Right renal pelvis (tissue), 4 donors: ENCODE data around the gene SHISA4. TPM values are rescaled to one million over a fixed set of nuclear protein-coding genes. Genes with fewer than 3 reads are reported as not detected.

Source experiments
- DNase-seq, 4 donors: peaks; one replicate each; pipeline ENCODE4 v3.0.0-alpha.2; 2013; ENCODE audit warnings: low read depth in 4 of 4, low spot score in 3 of 4, missing footprints in 1 of 4
- polyA plus RNA-seq, 4 donors: library from polyadenylated mRNA; unstranded; fragments of 120-200 nt; gene quantifications; one replicate each; pipeline ENCODE4 v1.2.1, GENCODE V29; 2013; ENCODE audit not compliant: insufficient read length in 4 of 4

The SHISA4 gene
- polyA plus RNA-seq, 4 donors, result 15.6 to 17.0 (median 16.4) TPM

DNA sequence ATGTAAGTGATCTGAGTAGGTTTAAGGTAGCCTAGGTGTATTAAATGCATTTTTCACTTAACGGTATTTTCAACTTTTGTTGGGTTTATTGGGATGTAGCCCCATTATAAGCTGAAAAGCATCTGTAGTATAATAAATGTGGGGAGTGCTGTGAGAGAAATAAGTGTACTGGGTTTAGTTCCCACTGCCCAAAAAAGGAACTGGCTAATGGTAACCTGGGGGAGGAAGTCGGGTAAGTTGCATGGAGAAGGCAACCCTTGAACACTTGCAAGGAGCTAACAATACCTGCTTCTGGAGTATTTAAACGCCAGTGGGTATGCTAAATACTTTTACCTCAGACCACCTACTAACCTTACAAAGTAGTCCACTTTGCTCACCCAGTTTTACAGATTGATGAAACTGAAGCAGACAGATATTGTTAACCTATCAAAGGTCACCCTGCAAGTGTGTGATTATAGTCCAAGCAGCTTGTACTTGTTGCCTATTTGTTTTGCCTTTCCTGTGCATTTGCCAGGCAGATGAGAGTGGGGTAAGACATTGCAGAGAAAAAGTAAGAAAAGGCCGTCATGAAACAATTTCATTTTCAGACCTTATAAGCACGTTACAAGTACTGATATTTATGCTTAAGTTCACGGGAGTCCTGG lies 7.6 kb upstream of the SHISA4 start:
- DNase-seq, result no peak

DNA sequence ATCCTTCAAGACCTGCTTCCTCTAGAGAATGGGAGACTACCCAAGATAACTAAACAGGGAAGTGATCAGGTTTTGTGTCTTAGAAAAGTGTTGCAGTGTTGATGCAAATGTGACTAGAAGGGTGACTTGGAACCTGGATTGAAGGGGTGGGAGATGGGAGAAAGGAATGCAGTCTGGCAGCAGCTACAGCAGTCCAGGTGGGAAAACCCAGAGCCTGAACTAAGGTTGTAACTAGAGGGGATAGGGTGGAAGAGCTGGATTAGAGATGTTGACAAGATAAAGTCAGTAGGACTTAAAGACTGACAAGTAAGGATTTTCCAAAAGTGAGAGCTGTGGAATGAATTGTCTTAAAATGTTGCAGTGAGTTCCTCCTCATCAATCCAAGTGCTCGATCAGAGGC lies 7.1 kb upstream of the SHISA4 start:
- no peak for DNase-seq

DNA sequence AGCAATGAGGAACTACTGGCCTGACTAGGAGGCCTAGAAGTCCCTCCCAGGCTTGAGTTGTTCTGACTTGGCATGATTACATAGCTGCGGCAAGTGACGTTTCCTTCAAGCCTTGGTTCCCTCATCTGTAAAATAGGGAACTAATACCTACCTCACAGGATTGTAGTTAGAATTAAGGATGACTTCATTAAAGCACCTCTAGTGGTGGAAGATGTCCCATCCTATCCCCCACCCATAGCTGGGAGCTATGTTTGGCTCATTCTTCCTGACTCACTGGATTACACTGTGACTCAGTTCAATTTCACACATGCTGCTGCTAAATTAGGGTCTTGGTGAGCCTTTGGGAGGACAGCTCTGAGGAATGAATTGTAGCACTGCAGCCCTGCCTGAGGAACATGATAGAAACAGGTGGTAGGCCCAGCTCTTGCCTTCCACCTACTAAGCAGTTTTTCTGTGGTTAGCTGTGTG lies 6.0 kb upstream of the SHISA4 start:
- DNase-seq, result no peak

DNA sequence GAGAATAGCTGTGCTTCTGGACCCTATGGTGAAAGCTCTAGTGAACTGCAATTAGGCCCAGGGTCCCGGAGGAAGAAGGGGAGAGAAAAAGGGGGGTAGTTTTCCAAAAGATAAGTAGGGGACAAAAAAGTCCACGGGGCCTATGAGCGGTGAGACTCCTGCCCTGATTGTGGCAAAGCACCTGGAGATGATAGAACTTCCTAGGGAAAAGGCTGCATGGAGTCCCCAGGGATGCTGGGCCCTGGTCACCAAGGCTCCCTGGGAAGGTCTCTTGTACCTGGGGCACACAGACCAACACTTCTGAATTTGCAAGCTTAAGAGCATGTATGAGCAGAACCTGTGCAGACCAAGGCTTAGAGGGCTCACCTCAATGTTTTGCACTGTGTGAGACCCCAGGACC lies 5.4 kb upstream of the SHISA4 start:
- DNase-seq, result no peak

DNA sequence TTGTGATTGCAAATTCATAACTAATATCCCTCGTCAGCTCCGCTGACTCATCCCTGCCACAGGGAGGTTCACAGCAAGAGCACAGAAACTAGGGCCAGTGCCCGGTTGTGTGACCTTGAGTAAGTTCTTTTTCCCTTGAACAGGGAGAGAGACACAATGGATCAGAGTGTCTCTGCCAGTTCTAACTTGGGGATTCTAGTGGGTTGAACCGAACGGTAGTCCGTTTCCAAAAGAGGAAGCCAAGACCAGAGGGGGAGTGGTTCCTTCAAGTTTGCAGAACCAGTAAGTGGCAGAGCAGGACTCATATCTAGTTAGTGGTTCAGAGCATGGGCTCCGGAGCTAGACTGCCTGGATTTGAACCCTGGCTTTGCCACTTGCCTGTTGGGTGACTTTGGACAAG lies 4.9 kb upstream of the SHISA4 start:
- no peak for DNase-seq

DNA sequence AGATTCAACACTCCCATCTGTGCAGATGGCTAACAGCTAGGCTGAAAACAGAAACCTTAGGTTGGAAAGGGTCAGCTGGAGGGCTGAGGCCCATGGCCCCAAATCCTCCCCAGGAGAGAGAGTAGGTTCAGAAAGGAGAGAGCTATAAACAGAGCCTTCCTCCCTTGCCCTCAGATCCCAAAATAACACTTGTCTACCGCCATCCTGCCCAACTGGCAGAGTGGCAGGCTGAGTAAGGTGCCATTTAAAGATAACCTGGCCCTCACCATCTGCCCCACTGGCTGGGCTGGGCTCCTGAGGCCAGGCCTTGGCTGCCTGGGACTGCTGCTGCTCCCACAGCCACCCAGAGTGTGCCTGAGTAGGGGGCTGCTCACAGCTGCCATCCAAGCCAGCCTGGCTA lies 4.3 kb upstream of the SHISA4 start:
- no peak for DNase-seq

DNA sequence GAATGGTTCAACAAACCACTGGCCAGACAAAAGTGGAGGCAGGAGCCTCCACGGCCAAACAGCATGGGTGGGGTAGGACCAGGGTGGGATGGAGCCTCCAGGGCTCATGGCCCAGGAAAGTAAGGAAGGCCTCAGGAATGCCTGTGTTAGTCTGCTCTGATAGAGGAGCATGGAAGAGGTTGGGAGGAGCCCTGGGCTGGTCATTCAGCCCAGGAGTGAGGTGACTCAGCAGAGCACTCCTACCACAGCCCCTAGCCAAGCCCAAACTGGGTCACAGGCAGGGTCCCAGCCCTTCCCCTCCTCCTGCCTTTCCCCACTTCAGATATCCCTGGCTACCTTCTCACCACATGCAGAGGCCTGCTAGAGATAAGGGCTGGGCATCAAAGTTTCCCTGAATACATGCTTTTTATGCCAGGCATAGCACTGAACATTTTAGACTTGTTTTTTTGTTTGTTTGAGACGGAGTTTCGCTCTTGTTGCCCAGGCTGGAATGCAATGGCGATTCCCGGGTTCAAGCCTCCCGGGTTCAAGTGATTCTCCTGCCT lies 3.1 kb upstream of the SHISA4 start:
- DNase-seq, result no peak

DNA sequence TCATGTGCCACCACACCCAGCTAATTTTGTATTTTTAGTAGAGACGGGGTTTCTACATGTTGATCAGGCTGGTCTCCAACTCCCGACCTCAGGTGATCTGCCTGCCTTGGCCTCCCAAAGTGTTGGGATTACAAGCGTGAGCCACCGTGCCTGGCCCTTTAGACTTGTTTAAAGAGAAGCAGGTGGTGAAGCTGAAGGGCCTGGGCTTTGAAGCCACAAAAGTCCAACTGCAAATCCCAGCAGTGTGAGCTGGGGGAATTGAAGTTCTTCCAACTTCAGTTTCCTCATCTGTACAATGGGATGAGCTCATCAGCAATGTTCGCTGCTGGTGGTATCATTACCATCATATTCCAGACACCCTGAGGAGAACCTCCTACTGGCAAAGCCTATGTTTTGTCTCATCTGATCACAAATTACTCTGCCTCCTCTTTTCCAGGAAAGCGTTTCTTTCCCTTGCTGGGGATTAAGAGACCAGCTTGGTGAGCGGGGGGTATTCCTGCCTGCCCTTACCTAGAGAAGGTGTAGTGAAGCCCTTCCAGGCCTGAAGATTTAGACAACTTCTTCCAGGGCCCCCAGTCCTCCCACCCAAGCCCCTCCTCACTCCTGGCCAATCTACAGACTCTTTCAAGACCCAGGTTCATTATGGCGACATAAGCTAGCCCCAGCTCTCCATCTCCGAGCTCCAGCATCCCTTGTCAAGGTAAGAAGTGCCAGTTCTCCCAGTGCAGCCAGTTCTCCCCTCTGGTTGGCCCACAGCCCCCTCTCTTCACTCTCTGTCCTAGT lies 2.4 kb upstream of the SHISA4 start:
- DNase-seq, result no peak

DNA sequence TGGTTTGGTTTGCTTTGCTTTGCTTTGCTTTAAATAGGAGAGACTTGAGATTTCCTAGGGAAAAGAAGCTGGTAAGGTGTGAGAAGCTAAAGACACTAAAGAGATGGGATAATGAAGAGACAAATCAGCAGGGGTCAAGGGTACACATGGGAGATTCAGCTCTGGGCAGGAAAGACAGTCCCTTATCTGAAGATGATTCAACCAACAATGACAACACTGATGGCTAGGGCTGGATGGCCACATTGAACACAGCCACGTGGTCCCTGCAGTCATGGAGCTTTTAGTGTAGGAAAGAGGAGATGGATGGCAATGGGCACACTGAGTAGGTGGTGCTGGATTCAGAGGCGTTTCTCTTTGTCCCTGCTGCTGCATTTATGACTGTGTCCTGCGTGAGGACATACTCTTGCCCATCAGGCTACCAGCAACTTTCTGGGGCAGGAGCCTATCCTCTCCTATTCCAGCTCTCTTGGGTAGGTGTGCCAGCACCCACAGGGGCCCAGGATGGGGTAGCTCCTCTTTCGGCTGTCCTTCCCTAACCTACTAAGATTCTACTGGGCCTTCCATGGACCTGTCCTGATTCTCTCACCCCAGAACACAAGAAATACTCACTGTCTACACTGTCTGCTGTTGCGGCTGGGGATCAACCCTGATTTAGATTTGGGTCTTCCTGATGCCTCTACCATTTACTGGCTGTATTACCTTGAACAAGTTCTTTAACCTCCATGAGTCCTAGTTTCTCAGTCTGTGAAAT lies 1.4 kb upstream of the SHISA4 start:
- DNase-seq, result no peak

DNA sequence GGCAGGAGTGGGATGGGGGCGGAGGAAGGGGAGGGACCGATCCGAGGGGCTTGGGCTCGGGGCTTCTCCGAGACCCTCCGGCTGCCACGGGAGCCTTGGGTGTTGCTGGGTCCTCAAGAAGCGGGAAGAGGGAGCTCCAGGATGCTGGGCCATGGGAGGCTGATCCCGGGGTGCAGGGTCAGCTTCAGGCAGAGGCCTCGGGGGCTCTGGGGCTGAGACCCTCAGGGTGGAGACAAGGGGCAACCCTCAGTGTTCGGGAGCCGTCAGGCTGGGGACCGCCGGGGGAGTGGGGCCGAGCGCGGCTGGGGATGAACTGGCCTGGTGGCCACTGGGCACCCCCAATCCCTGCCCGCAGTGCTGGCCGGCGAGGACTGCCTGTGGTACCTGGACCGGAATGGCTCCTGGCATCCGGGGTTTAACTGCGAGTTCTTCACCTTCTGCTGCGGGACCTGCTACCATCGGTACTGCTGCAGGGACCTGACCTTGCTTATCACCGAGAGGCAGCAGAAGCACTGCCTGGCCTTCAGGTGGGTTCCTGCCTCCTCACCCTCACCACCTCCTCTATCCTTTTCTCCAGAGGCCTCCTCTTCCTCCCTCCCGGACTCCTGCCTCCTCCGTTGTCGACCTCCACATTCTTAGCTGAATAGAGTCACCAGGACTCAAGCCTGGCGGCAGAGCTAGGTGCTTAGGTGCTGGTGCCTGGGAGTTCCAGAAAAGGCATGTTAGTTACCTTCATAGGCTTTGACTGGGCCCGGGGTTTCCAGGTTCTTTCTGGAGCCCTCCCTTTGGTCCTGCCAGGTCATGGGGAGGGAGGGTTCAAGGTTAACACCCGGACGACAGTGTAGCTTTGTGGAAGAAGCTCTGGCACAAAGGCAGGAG lies 631 bp downstream of the SHISA4 start:
- no peak for DNase-seq

DNA sequence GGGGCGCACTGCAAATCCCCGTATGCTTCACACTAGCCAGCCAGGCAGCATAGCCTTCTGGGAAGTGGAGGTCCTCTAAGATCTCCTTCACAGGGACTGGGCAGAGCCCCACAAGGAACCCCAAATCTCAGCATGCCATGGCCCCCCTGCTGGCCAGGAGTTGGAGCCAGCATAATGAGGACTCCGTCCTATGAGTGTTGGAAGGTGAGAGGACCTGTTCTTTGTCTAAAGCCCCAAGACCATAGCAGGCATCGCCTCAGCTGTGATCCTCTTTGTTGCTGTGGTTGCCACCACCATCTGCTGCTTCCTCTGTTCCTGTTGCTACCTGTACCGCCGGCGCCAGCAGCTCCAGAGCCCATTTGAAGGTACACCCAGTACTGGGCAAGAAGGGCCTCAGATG lies 1.5 kb downstream of the SHISA4 start:
- no peak for DNase-seq

DNA sequence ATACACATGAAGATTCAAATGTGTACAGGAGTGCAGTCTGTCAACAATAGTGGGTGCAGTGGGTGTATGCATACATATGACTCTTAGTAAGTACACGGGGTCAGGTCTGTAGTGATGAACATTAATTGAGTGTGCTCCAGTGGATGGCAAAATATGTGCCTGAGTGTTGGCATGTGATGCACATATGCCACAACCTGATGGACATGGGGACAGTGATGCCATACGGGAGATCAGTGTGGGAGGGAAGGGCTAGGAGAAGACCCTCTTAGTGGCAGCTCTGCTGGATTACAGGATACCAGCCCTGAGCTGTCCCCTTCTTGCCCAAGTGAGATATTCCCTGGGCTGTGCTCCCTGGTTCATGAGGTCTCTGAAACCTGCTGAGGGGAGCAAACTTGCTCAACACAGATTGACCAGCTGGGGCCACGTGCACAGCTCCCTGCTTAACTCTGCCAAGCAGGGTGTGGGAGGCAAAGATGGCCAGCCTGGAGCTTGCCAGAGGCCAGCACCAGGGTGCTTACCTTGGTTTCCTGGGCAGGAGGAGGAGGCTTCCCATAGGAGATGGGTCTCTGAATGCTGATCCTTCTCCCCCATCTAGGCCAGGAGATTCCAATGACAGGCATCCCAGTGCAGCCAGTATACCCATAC lies 2.2 kb downstream of the SHISA4 start:
- DNase-seq, result no peak

DNA sequence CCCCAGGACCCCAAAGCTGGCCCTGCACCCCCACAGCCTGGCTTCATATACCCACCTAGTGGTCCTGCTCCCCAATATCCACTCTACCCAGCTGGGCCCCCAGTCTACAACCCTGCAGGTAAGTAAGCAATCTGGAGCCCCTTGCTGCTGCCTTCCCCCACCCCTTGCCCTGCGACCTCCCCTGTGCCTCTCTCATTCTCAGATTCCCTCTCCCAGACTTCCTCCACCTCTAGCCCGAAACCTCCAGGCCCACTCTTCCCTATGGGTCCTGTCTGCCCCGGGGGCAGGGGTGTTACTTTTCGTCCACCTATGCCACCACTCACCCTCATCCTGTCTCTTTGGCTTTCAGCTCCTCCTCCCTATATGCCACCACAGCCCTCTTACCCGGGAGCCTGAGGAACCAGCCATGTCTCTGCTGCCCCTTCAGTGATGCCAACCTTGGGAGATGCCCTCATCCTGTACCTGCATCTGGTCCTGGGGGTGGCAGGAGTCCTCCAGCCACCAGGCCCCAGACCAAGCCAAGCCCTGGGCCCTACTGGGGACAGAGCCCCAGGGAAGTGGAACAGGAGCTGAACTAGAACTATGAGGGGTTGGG lies 2.9 kb downstream of the SHISA4 start:
- DNase-seq, result no peak

DNA sequence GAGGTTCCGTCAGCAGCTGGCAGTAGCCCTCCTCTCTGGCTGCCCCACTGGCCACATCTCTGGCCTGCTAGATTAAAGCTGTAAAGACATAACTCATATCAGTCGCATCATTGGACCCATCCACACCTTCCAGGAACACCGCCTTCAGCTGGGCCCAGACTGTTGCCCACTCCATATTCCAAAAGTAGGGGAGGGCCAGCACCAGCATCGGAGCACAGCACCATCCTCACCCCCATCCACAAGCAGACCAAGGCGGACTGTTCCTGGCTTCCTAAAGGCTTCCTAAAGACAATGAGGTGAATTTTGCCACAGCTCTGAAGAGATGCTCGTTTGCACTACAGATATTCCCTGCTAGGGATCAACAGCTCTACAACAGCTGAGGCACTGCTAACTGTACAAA lies 3.5 kb downstream of the SHISA4 start:
- DNase-seq, result no peak

DNA sequence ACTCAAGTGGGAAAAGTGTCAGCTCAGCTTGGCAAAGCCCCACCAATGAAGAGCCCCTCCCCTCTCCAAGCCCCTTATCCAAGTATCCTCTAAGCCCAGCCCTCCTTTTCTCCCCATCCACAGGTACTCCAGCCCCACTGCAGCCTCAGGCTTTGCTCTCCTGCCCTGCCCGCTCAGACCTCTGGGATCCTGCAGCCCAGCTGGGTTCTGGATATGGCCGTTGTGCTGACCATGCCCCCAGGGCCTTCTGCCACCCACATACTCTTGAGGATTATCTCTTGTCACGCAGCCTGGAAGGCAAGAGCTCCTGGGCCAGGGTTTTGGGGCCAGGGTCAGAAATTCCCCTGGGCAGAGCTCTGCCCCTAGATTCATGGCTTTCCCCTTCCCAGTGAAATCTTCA lies 4.7 kb downstream of the SHISA4 start:
- DNase-seq, result no peak

DNA sequence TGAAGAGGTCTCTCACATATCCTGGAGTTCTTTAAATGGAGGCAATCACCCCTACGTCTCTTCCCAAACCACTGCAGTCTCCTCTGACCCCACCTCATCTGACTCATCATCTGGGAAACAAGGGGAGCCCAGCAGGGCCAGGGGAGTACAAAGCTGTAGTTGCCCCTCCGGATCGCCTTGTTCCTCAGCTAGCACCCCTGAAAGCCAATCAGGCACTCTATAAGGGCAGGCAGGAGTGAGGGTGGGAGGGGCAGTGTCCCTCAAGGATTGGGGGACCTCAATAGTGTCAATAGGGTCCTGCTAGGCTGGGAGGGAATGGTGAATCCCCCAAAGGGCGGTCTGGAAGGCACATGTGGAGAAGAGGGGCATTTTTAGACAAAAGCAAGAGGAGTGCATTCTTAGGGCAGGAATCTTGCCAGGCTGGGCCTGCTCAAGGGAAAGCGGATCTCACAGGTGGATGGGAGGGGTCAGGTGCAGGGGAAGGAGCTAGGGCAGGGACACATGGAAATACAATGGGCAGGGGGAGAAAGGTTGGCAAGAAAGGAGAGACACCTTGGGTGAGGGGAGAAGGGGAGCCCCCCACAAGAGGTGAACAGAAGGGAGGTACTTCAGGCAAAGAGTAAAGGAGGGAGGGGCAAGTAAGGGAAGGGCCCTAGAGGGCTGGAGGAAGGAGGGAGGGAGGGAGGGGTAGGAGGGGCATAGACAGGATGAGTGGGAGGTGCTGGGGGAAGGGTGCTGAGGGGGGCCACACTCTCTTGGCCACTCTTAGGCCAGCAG lies 5.8 kb downstream of the SHISA4 start:
- DNase-seq, result no peak

DNA sequence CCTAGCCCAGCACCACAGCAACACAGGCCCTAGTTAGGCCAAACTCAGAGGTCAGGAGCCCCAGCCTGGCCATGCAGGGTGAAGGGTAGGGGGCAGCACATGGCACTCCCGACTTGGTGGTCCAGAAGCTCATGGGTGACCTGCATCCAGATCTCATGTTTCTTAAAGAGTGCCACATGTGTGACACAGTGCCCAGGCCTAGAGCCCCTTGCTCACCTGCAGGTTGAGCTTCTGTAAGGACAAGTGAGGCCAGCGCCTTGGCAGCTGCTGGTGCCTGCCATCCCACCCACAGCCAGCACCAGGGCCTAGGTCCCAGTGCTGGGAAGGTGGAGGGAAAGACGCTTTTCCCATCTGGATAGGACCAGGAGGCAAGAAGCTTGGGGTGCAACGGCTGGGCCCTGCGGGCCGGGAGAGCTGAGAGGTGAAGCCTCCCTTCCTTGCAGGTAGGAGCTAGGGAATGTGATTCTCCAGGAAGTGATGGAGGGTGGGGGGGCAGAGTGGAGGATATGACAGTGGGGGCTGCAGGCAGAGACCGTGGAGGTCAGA lies 6.5 kb downstream of the SHISA4 start:
- no peak for DNase-seq
